GM03348 (cell line): ENCODE measurements around the gene SMG7.

Experiments used
- DNase-seq: peaks from one replicate; pipeline ENCODE4 v3.0.0; 2012; ENCODE audit warnings: low spot score

SMG7 gene

DNA sequence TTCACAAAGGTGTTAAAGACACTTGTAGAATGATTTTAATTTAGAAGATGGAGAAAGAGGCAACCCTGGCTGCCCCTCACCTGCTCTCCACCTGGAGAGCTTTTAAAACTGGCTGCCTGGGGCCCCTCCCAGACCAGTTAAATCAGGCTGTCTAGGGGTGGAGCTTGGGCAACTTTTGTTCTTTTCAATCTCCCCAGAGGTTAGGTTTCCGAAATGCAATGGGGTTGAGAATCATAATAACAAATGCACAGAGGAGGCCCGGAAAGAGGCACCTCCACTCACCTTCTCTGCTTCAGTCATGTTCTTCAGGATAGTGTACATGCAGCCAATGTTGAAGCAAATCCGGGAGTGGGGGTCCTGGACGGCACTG, 117.6 kb downstream of the SMG7 start:
- no peak for DNase-seq

DNA sequence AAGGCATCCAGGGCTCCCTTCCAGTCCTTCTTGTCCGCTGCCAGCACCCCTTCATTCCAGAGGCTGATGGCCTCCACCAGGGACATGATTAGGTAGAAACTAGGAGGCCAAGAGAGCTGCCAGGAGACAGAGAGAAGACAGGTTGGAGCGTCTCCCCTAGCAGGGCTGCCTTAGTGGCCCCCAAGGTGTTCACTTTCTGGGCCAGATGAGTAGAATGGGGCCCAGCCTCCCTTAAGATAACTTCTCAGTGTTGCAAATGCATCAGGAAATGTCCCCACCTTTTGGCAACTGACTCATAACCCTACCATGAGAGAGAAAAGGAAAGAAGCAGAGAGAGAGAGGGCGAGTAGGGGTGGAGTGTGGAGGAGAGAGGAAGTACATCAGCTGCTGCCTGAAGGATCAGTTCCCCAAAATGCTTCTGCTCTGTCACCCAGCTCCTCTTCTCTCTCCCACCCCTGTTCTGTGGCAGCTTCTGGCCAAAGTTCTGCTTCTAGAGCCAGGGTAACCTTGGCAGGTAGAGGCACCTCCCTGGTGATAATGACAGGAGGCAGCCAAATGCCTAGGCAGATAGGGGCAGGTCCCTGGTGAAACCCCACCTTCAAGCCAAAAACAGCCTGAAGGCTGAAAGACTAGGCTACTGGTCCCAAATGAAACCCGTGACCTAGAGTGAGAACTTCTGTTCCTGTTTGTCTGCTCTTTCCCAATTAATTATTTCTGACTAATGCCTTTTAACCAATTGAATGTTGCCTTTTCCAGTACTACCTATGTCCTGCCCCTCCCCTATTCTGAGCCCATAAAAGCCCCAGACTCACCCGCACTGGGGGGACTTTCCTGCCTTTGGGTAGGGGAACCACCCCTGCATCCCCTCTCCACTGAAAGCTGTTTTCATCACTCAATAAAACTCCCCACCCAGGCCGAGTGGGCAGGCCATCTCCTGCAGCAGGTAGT, 118.2 kb downstream of the SMG7 start, which contains the start of gene NCF2:
Gene NCF2, minus strand, starts transcription at position 216 of the 948 bp plus-strand sequence. Its CDS starts 130 bp downstream, at position 86.
- no peak for DNase-seq

GRCh38 chr1:183592733-183593132, 120.4 kb downstream of the SMG7 start:
- DNase-seq = no peak

- no peak for DNase-seq
These were observed 121.1 kb downstream of the SMG7 start for GRCh38 chr1:183593356-183593755.

DNA sequence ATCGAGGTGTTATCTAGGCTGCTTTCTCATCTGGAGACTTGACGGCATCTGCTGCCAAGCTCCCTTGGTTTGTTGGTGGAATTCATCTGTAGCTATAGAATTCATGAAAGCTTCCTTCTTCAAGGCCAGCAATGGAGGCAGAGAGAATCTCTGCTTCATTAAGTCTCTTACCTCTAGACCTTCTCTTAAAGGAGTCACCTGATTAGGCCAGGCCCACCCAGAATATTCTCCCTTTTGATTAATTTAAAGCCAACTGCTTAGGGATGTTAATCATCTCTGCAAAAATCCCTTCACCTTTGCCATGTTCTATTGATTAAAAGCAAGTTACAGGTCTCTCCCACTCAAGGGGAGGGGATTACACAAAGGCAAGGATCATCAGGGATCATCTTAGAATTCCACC, 123.2 kb downstream of the SMG7 start:
- DNase-seq = no peak

DNA sequence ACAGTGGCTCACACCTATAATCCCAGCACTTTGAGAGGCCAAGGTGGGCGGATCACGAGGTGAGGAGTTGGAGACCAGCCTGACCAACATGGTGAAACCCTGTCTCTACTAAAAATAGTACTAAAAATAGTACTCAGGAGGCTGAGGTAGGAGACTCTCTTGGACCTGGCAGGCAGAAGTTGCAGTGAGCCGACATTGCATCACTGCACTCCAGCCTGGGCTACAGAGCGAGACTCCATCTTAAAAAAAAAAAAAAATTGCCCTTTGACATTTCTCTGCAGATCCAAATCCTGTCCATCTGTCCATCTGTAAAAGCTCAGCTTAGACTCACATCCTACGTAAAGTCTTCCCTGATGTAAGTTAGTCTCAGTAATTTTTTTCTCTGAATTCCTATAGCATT, 124.2 kb downstream of the SMG7 start:
- no peak for DNase-seq

GRCh38 chr1:183597656-183598347, 125.5 kb downstream of the SMG7 start:
- peak; percentile 22 for DNase-seq

- DNase-seq = peak; percentile 21
These were observed 126.1 kb downstream of the SMG7 start for GRCh38 chr1:183598386-183598785.

- peak; percentile 76 for DNase-seq
These were observed 127.8 kb downstream of the SMG7 start for GRCh38 chr1:183600136-183600535.

GRCh38 chr1:183600634-183601033, 128.3 kb downstream of the SMG7 start:
- DNase-seq = no peak

DNA sequence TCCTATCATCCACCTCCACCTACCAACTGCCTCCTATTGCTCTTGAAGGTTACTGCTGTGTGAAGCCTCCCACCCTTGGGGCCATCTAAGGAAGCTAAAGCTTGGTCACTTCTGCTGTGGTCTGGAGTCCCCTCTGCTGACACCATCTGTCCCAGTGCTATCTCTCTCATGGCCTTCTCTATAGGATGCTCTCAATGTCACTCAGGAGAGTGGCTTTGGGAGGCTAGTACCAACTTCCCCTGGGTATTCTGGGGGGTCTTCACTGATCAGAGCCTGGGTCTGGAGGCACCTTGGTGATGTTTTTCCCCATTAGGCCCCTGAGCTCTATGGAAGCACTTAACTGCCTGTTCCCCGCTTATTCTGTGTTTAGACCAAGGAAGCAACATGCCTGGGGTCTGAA, 130.2 kb downstream of the SMG7 start:
- no peak for DNase-seq
